ENCODE data around the gene YWHAB.
"Not testable (repeated sequence)": the region's sequence is repeated elsewhere in the genome, so short reads cannot be mapped to it uniquely, and the experiment has no call there.

Gene YWHAB

DNA sequence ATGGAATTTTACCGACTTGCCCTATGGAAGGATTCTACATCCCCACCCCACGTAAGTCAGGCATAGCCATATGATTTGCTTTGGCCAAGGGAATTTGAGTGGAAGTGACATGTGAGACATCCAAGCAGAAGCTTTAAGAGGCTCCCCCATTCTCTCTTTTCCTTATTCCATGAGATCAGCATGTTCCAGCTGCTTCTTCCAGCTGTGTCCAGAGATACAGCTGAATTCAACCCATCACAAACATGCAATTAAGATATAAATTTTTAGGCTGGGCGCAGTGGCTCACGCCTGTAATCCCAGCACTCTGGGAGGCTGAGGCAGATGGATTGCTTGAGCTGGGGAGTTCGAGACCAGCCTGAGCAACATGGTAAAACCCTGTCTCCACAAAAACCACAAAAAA is 16.0 kb upstream of the YWHAB start:
- no peak for DNase-seq (ENCODE audit: low read depth)

DNA sequence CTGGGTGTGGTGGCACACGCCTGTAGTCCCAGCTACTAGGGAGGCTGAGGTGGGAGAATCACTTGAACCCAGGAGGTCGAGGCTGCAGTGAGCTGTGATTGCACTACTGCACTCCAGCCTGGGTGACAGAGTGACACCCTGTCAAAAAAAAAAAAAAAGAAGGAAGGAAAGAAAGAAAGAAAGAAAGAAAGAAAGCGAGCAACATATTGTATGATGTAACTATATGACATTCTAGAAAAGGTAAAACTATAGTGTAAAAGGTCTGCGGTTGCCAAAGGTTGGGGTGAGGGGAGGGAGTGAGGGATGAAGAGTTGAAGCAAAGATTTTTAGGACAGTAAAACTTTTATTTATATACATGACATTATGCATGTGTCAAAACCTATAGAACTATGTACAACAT is 3.1 kb upstream of the YWHAB start:
- DNase-seq (ENCODE audit: low read depth): not testable (repeated sequence)

DNA sequence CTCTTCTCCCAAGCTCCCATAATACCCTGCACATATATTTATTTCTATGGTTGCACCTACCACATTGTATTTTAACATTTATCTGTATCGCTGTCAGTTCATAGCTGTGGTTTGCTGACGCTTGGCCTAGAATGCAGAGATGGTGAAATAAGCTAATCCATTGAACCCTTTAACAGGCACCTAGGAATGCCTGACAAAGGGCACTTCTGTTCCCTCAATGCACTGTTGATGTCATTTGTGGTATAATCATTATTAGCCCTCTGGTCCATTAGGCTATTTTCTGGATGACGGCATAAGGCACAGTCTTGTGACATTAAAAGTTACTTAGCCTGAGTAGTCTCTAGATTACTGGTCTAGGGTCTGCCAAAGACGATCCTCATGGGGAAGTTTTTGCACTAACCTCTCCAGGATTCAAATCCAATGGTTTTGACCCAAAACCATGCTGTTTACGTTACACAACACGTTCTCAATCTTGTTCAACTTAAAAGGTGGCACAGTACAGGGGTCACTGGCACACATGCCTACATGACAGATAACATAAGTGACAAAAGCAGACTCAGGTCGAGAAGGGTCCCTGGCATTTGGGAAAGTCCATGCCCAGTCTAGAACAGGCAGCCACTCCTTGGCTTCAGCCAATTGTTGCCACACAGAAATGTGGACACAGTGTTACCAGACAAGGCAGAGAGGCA is 2.1 kb upstream of the YWHAB start:
- no peak for DNase-seq (ENCODE audit: low read depth)

DNA sequence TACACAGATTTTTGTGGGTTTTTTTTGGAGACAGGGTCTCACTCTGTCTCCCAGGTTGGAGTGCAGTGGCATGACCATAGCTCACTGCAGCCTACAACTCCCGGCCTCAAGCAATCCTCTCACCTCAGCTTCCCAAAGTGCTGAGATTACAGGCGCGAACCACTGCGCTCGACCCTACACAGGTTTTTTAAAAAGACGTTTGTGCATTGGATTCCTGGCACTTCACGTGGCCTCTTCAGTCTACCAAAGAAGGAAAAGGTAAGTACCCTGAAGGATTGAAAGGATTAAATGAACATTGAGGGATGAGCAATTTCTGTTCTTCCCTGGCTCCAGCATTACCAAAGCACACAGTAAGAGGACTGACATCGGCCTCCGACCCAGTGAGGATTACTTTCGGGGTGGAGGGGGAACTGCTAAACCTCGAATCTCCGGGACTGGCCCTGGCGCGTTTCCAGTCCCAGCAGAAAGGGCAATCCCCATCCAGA is 556 bp upstream of the YWHAB start:
- no peak for DNase-seq (ENCODE audit: low read depth)

DNA sequence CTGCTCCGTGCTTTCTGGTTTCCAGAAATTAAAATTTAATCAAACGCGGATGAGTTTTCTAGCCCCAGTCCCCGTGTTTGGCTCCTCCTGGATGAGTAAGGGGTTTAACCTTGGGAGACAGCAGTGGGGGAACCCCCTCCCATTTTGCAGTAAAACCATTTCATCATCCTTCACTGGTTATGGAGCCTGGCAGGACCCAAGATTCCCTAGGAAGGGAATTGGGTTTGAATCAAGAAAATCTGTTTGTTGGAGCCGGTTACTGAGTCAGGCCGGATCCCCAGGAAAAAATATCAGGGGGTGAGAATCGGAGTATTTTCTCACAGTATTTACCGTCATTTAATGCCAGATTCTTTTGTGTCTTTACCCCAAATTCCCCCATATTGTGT is 754 bp downstream of the YWHAB start:
- DNase-seq (ENCODE audit: low read depth): no peak

DNA sequence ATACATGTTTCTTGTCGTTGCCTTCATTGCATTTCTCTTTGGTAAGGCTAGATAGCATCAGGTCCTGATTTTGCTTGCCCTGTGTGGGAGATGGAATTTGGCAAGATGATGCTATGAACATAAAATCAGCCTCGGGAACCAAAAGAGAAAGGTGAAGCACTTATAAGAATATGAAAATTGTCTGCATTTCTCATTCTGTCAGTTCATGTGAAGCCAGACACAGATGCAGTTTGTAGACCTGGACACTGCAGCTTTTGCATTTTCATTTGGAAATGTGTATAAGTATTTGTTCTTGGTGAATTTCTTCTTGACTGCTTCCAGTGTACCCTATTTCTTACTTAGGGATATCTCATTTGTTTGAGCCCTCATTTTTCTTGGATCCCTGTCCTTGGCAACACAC is 1.3 kb downstream of the YWHAB start:
- DNase-seq (ENCODE audit: low read depth): no peak

DNA sequence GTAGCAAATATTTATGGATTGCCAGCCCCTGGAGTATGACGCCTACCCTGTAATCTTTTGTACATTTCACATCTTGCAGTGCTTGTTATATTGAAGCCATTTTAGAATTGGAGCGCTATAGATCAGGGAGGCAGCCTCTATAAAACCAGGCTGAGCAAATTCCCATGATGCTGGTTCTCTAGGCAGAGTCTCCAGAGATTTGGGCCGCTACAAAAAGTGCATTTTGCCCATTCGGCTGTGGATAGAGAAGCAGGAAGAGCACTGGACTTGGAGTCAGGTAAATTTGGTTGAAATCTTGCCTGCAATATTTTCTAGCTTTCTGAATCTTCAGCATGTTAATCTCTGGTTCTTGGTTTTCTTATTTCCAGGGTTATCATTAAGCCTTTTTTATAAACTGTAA is 2.0 kb downstream of the YWHAB start:
- DNase-seq (ENCODE audit: low read depth): no peak

DNA sequence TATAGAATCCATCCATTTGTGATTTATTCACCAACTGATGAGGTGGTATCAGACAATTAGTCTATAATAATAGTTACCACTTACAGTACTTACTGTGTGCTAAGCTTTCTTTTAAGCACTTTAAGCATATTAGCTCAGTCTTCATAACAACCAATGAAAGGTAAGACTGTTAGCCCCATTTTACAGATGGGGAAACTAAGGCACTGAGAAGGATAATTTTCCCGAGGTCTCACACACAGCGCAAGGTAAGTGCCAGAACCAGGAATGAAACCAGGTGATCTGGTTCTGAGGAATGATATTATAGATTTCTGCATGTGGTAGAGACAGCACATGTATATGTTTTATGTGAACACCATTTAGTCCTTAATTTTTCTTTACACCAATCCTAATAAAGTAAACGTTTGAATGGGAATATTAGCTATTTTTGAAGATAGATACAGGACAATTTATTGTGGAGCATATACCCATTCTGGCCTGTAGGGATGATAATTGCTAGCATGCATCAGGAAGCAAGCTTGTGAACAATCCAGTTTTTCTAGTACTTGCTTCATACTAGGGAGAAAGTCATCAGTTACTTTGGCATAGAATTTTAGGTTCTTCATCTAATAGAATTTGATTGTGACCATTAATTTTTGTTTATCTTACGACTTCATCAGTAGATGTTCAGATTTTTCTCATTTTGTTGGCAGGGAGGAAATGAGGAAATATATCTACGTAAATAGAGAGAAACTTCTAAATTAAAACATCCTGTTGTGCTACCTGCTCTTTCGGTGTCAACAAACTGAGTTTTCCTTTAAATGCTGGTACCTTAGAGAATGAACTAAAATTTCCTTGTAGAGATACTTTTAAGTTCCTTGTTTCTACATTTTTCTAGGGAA is 3.0 kb downstream of the YWHAB start:
- no peak for DNase-seq (ENCODE audit: low read depth)

DNA sequence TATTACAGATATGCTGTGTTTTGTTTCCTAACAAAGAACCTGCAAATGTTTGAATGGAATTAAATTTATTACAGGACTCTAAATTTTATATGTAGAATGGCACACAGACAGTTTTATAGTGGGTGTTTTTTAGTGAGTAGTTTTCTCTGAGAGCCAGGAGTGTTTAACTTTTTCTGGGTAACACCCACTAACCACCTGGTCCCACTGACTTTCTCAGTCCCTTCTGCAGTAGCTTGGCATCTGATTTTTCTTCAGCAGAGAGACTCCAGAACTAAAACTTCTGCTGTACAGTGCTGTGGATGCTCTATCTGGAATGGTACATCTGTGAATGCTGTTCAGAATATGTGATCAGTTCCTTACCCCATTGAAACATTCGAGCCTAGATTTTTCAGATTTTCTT is 6.3 kb downstream of the YWHAB start:
- DNase-seq (ENCODE audit: low read depth): no peak

DNA sequence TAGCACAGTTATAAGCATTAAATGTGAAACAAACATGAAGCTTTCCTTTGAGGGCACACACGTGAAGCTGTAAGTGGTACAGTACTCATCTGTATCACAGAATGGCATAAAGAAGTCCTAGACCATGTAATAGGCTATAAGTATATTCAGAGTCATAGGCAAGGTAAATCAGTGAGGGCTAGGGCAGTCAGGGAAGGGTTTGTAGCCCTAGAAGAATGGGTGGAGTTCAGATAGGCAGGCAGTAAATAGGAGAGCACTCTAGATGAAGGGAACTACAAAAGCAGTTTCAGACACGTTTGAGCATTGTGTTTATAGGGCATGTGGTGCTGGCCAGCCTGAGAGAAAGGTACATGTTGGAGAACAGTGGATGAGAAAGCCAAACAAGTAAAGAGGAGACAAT is 9.5 kb downstream of the YWHAB start:
- no peak for DNase-seq (ENCODE audit: low read depth)

DNA sequence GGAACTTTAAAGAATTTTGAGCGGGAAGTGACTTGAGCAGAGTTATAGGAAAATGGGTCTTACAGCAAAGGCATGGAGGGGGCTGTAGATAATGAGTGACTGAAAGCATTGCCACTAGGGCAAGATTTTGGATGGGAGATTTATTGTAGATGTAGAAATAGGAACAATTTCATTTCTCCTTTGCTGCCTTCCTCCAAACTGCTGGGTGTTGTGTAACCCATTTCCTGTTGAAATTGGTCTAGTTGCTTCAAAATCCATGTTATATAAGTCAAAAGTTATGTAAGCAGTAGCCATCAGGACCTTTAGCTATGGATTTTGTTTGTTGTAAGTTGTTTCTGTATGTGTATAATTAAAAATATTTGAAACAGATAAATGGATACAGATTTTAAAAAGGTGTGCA is 11.1 kb downstream of the YWHAB start:
- no peak for DNase-seq (ENCODE audit: low read depth)

DNA sequence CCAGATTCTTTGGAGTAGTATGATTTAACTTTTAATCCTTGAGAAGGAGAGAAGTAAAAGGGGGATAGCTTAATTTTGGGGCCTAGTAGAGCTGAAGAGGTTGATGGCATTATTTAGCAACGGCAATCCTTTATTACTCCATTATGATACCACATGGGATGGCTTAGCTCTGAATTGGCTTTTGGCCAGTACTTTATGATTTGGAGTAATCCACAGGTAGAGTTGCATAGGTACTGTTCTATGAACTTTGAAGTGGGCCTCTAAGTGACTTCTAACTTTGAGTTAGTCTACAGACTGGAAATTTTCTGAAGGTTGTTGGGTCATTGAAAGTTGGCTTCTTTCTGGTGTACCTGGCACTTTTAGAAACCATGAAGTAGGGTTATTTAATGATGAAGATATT is 11.6 kb downstream of the YWHAB start:
- DNase-seq (ENCODE audit: low read depth): no peak

DNA sequence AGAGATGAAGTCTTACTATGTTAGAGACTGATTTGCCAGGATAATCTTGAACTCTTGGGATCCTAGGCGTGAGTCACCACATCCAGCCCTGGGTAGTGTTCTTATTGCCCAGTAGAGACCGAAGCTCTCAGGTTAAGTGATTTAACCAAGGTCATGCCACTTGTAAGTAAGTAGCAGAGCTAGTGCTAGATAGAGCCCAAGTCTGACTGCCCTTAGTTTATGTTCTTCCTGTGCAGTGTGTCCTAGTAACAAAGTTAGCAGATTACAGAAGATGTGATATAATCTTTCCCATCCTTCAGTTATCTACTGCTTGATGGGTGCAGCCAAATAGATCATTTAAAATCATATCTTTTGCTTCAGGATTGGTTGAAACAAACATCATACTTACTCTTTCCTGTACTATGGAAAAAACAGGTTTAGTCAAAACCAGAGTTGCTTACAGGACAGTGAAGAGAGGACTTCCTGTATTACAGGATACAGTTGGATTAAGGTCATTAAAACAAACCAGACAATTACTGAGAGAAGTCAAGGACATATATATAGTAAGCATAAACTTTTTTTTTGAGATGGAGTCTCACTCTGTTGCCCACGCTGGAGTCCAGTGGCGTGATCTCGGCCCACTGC is 14.8 kb downstream of the YWHAB start:
- DNase-seq (ENCODE audit: low read depth): no peak

DNA sequence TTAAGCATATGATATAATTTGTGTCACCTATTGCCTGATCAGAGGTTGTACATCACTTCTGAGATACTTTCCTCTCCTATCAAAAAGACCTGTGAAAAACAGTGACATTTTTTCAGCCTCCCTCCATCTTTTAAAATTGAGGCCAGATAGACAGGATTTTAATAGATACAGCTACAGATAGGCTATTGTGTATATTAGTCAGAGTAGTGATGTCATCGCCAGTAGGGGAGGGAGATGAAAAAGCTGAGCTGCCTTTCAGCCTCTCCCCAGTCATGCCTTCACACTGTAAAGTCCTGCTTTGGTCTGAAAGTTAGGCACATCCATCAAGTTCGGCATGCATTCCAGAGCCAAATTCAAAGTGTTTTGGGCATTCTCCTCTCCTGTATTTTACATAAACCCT is 16.5 kb downstream of the YWHAB start:
- no peak for DNase-seq (ENCODE audit: low read depth)

DNA sequence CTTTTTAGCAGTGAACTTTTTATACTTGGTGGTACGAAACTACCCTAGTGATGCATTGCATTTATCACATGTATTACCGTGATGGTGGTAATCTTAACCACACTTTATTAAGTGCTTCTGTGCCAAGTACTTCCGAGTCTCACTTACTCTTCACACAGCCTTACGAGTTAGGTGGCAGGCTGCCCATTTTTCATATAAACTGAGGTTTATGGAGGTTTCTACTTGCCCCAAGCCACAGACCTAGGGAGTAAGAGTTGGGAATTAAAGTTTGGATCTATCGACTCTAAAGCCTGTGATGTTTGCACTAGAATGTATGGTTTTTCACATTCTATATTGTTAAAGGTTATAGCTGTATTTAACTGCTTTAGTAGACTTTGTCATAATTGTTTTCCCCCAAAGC is 18.9 kb downstream of the YWHAB start:
- DNase-seq (ENCODE audit: low read depth): no peak

DNA sequence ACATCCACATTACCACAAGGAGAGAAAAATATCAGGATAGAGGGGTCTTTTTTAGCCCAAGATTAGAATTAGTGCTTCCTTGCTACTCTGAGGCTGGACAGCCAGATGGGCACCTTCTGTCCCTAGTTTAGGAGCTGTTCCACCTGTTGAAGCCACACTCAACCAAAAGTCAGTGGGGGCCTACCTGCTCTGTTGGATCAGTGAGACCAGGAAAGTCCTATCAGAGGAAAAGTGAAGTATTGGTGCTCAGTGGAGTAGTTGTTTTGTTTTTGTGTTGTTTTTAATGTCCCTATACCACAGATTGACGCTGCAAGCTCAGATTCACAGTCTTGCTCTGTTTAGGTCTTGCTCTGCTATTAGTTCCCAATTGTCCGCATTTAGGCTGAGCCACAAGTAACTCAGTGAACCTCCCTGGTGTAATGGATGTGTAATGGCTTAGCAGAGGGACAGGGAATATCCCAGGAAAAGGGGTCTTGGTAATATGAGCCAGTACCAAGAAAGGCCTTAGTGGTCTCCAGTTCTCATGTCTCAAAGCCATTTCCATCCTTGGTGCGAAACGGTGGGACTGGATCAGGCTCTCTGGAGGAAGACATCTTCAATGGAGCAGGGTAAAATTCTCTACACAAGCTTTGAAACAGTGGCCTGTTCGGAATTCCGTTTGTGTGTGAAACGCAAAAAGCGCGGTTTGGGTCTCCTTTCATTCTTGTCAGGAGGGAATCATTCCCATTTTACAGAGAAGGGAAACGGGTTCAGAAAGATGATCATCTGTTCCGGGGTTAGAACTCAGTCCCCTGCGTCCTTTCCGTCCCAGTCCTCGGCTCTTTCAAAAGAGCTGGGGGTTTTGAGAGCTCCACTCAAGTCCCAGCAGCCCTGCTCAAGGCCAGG is 23.7 kb downstream of the YWHAB start:
- DNase-seq (ENCODE audit: low read depth): no peak

DNA sequence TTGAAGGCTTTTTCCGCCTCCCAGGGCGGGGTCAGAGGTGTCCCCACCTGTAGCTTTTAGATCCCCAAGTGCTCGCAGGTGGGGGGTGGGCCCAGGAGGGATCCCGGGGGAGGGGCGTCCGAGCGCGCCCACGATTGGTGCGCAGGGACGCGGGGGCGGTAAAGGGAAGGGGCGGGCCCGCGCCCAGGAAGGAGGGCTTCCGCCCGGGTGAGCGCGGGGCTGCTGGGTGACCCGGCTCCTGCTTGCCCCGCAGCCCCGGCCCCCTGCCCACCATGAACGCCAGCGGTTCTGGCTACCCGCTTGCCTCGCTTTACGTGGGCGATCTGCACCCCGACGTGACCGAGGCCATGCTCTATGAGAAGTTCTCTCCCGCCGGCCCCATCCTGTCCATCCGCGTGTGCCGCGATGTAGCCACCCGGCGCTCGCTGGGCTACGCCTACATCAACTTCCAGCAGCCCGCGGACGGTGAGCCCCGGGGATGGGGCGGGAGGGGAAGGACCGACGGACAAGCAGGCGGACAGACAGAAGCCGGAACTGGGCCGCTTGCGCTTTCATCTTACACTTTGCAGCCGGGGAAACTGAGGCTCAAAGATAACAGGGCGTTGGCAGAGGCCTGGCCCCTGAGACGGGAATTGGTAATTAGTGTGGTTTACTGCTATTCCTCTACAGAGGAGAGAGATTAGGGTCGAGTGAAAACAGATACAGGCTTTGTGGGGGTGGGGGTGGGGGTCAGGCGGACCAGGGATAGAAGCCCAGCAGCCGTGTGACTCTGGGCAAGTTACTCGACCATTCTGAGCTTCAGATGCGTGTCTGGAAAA is 24.6 kb downstream of the YWHAB start, which contains the start of gene PABPC1L:
Gene PABPC1L (plus strand): TSS at position 189 of the 818 bp plus-strand sequence. CDS start 84 bp downstream, at position 273.
- DNase-seq (ENCODE audit: low read depth): no peak

DNA sequence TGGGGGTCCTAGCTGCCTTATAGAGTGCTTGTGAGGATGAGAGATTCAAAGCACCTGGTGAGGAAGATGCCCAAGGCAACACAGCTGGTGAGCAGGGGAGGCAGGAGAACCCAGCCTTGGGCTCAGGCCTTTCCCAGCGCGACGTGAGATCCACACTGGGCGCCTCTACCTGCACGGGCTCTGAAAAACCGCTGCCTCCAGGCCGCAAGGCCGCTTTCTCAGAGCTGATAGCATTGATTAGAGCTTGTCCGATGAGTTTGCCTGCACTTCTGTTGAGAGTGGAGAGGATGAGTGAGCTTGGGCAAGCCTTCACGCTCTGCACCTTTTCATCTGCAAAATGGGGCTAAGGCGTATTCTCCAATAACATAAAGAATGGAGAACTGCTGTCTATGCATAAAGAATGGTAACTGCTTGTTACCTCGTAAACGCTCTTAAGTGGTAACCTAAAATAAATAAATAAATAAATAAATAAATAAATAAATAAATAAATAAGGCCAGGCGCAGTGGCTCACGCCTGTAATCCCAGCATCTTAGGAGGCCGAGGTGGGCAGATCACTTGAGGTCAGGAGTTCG is 25.3 kb downstream of the YWHAB start:
- DNase-seq (ENCODE audit: low read depth): no peak

DNA sequence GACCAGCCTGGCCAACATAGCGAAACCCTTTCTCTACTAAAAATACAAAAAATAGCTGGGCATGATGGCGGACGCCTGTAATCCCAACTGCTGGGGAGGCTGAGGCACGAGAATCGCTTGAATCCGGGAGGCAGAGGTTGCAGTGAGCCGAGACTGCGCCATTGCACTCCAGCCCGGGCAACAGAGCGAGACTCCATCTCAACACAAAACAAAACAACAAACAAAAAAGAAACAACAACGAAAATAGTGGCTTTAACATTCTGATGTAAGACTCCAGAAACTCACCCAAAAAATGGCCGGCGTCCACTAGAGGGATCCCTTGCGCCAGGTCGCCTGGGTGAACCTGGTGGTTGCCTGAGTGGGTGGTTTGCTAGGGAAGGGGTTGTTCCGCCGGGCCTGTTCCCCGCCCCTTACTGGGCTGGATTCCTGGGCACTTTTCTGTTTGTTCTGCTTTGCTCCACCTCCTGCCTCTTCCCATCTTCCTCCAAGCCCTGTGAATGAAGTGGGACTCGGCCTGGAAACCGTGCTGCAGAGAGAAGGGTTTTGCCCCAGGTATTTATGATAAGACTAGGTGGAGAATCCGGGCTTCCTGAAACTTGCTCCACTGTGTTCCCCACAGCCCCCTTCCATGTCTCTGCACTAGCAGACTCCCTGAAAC is 25.9 kb downstream of the YWHAB start:
- no peak for DNase-seq (ENCODE audit: low read depth)

DNA sequence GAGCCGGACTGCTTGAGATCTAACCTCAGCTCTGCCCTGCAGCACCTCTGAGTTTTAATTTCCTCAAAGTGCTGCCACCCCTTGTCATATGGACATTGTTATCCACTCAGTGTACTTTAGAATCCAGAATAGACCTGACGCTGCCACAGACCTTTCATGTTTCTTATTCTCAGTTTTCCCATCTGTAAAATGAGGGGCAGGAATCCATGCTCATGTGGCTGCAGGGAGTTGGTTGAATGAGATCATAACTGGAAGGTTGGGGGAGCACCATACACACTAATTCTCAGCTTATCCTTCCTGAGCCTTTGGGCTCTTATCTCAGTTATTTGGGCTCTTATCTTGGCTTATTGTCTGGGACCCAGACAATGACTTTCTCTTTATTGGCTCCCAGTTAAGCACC is 26.7 kb downstream of the YWHAB start:
- DNase-seq (ENCODE audit: low read depth): no peak
